H9 (cell line): ENCODE measurements around the gene CNN3. TPM values are rescaled to one million over a fixed set of nuclear protein-coding genes. Genes with fewer than 3 reads are reported as not detected.

Experiments used
- DNase-seq: peaks from one replicate; pipeline ENCODE4 v3.0.0-alpha.2; 2017
- H2AFZ ChIP-seq: one replicate; pipeline ENCODE4 v1.6.1; 2013; ENCODE audit warnings: mild to moderate bottlenecking, low read length, control low read depth, moderate library complexity
- H2AK5ac ChIP-seq: 2 replicates; pipeline ENCODE4 v1.6.1; 2013; ENCODE audit warnings: low read length, control low read depth, mixed read lengths; ENCODE audit not compliant: insufficient read length
- H2BK120ac ChIP-seq: one replicate; pipeline ENCODE4 v1.6.1; 2013; ENCODE audit warnings: low read depth, mild to moderate bottlenecking, low read length, control low read depth, inconsistent platforms; ENCODE audit not compliant: poor library complexity, severe bottlenecking
- H2BK12ac ChIP-seq: 2 replicates; pipeline ENCODE4 v1.6.1; 2013; ENCODE audit warnings: low read length, control low read depth, mixed read lengths, low read depth; ENCODE audit not compliant: insufficient read length
- H2BK15ac ChIP-seq: 2 replicates; pipeline ENCODE4 v1.6.1; 2013; ENCODE audit warnings: low read depth, low read length, control low read depth
- H2BK20ac ChIP-seq: one replicate; pipeline ENCODE4 v1.6.1; 2013; ENCODE audit warnings: low read depth, mild to moderate bottlenecking, low read length, control low read depth, inconsistent platforms; ENCODE audit not compliant: poor library complexity, severe bottlenecking
- H2BK5ac ChIP-seq: 2 replicates; pipeline ENCODE4 v1.6.1; 2013; ENCODE audit warnings: low read length, control low read depth, mixed read lengths; ENCODE audit not compliant: insufficient read length
- H3K14ac ChIP-seq: 2 replicates; pipeline ENCODE4 v1.6.1; 2013; ENCODE audit warnings: low read length, control low read depth; ENCODE audit not compliant: insufficient read depth
- H3K18ac ChIP-seq: 2 replicates; pipeline ENCODE4 v1.6.1; 2013; ENCODE audit warnings: low read depth, mild to moderate bottlenecking, mixed read lengths, low read length, control low read depth; ENCODE audit not compliant: insufficient read length
- H3K23ac ChIP-seq: 2 replicates; pipeline ENCODE4 v1.6.1; 2013; ENCODE audit warnings: low read length, control low read depth, mixed read lengths, low read depth; ENCODE audit not compliant: insufficient read length
- H3K23me2 ChIP-seq: 2 replicates; pipeline ENCODE4 v1.6.1; 2013; ENCODE audit warnings: low read depth, mild to moderate bottlenecking, mixed read lengths, low read length, control low read depth; ENCODE audit not compliant: insufficient read length, poor library complexity, severe bottlenecking
- H3K27ac ChIP-seq: 2 replicates; pipeline ENCODE4 v1.5.1; 2013; ENCODE audit warnings: low read length, control low read depth, mixed read lengths, low read depth; ENCODE audit not compliant: insufficient read length
- H3K27me3 ChIP-seq: 2 replicates; pipeline ENCODE4 v1.6.1; 2013; ENCODE audit warnings: low read length, control low read depth, inconsistent platforms; ENCODE audit not compliant: insufficient read depth
- H3K4ac ChIP-seq: 2 replicates; pipeline ENCODE4 v1.6.1; 2013; ENCODE audit warnings: low read depth, mild to moderate bottlenecking, control low read depth, inconsistent platforms, low read length, moderate library complexity
- H3K4me1 ChIP-seq: 2 replicates; pipeline ENCODE4 v1.6.1; 2013; ENCODE audit warnings: low read length, control low read depth, inconsistent platforms; ENCODE audit not compliant: insufficient read depth
- H3K4me2 ChIP-seq: 2 replicates; pipeline ENCODE4 v1.6.1; 2013; ENCODE audit warnings: low read length, control low read depth, mixed read lengths; ENCODE audit not compliant: insufficient read length, insufficient read depth
- H3K56ac ChIP-seq: 2 replicates; pipeline ENCODE4 v1.6.1; 2013; ENCODE audit warnings: low read depth, mild to moderate bottlenecking, mixed read lengths, low read length, control low read depth; ENCODE audit not compliant: insufficient read length
- H3K79me1 ChIP-seq: 2 replicates; pipeline ENCODE4 v1.6.1; 2013; ENCODE audit warnings: low read depth, mild to moderate bottlenecking, moderate library complexity, low read length, control low read depth, inconsistent platforms; ENCODE audit not compliant: insufficient read depth, poor library complexity, severe bottlenecking
- H3K79me2 ChIP-seq: 2 replicates; pipeline ENCODE4 v1.6.1; 2013; ENCODE audit warnings: low read length, control low read depth, inconsistent platforms; ENCODE audit not compliant: insufficient read depth
- H3K9ac ChIP-seq: 2 replicates; pipeline ENCODE4 v1.6.1; 2013; ENCODE audit warnings: low read length, control low read depth, mixed read lengths; ENCODE audit not compliant: insufficient read length; ENCODE audit errors: extremely low read depth
- H3K9me3 ChIP-seq: one replicate; pipeline ENCODE4 v1.6.1; 2013; ENCODE audit warnings: low read depth, low read length, inconsistent platforms; ENCODE audit not compliant: control insufficient read depth
- H3T11ph ChIP-seq: one replicate; pipeline ENCODE4 v1.6.1; 2013; ENCODE audit warnings: mild to moderate bottlenecking, low read length, control low read depth, inconsistent platforms
- H4K20me1 ChIP-seq: one replicate; pipeline ENCODE4 v1.6.1; 2013; ENCODE audit not compliant: control insufficient read depth, insufficient read length, insufficient read depth
- H4K5ac ChIP-seq: 2 replicates; pipeline ENCODE4 v1.6.1; 2013; ENCODE audit warnings: low read depth, mild to moderate bottlenecking, mixed read lengths, low read length, control low read depth; ENCODE audit not compliant: insufficient read length
- H4K8ac ChIP-seq: replicated peaks from 2 replicates; pipeline ENCODE4 v1.6.1; 2013; ENCODE audit warnings: low read length, control low read depth, mixed read lengths, low read depth; ENCODE audit not compliant: insufficient read length
- H4K91ac ChIP-seq: 2 replicates; pipeline ENCODE4 v1.6.1; 2013; ENCODE audit warnings: low read depth, mild to moderate bottlenecking, moderate library complexity, mixed read lengths, low read length, control low read depth; ENCODE audit not compliant: insufficient read length
- H3K27ac Mint-ChIP-seq, 3 experiments: 2 replicates in 2 of 3; 3 replicates in 1 of 3; pipeline ENCODE4 v1.8.0; 2020 to 2021; ENCODE audit warnings: mixed read lengths in 3 of 3, mild to moderate bottlenecking in 1 of 3, moderate library complexity in 1 of 3
- H3K27me3 Mint-ChIP-seq: 2 replicates; pipeline ENCODE4 v1.8.0; 2021; ENCODE audit warnings: low read depth, mild to moderate bottlenecking, moderate library complexity, mixed read lengths
- H3K36me3 Mint-ChIP-seq, 3 experiments: 2 replicates in 2 of 3; 3 replicates in 1 of 3; pipeline ENCODE4 v1.8.0; 2020 to 2021; ENCODE audit warnings: low read depth in 3 of 3, mixed read lengths in 3 of 3; ENCODE audit not compliant: insufficient read depth in 1 of 3
- H3K4me1 Mint-ChIP-seq, 2 experiments: 2 replicates each; pipeline ENCODE4 v1.8.0; 2020; ENCODE audit warnings: mixed read lengths in 2 of 2
- H3K4me3 Mint-ChIP-seq, 2 experiments: 2 replicates in 1 of 2; 3 replicates in 1 of 2; pipeline ENCODE4 v1.8.0; 2020 to 2021; ENCODE audit warnings: mild to moderate bottlenecking in 2 of 2, mixed read lengths in 2 of 2, moderate library complexity in 1 of 2
- H3K9me3 Mint-ChIP-seq, 2 experiments: 2 replicates in 1 of 2; 3 replicates in 1 of 2; pipeline ENCODE4 v1.8.0; 2020; ENCODE audit warnings: mild to moderate bottlenecking in 2 of 2, mixed read lengths in 2 of 2, moderate library complexity in 1 of 2
- WGBS: extraction: QIAGEN DNeasy Blood & Tissue Kit; methylation state at CpG from one replicate; pipeline ENCODE4 v1.1.7; 2013; ENCODE audit warnings: missing lambda C conversion rate, low lambda C conversion rate, mixed read lengths; ENCODE audit not compliant: insufficient read length; ENCODE audit errors: extremely low coverage; 5-methylcytosine and 5-hydroxymethylcytosine counted together
- total RNA-seq: library from RNA; stranded (reverse); gene quantifications from 2 replicates; pipeline ENCODE4 v1.2.1, GENCODE V29; 2021
- TF ChIP-seq, protein P1 (sequence below): fragments of 200-600 bp; sonication (generic); conservative IDR thresholded peaks from 3 replicates; pipeline ENCODE4 v1.8.0; 2021; ENCODE audit warnings: antibody characterized with exemption, mild to moderate bottlenecking

CNN3 gene
- total RNA-seq, 1 experiment from 2014 or later, result 279 TPM

DNA sequence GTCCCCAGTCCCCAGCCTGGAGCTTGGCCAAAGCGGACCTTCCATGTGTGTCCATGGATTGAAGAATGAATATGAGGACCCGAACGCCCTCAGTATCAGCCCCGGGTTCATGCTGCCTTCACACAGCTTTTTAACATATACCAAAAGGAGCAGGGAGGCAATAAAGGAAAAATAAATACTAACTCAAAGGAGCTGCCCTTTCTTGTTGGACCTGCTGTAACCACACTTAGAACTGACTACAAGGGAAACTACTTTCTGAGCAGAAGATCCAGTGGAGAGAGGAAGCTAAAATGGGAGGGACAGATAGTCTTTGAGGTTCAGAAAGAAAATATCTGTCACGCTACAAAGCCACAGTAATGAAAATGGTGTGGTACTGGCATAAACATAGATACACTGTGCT, 48.6 kb downstream of the CNN3 start:
- WGBS, result no CpG with 5 or more reads among the region's 5 CpGs
- Histone ChIP-seq H2BK120ac (no peak overlapping the region), H3K79me1 (no peaks in the 10 kb centered on the region), H2BK20ac (no peak overlapping the region), H2BK12ac (no peak overlapping the region), H4K5ac (no peak overlapping the region), H3K9me3 (no peaks in the 10 kb centered on the region), H4K91ac (no peak overlapping the region), H3K4ac (no peak overlapping the region), H3K4me2 (no peak overlapping the region), H3K27me3 (no peaks in the 10 kb centered on the region), H2AK5ac (no peak overlapping the region), H3K79me2 (no peaks in the 10 kb centered on the region), H2AFZ (no peak overlapping the region), H4K20me1 (no peaks in the 10 kb centered on the region), H3K56ac (no peak overlapping the region), H3K9ac (no peak overlapping the region), H3K23ac (no peak overlapping the region), H2BK15ac (no peak overlapping the region), H3K27ac (no peak overlapping the region), H2BK5ac (no peak overlapping the region), H3K23me2 (no peaks in the 10 kb centered on the region), H3K4me1 (no peaks in the 10 kb centered on the region), H3K14ac (no peak overlapping the region), H3T11ph (no peak overlapping the region), H3K18ac (no peak overlapping the region), H4K8ac (no peak overlapping the region)
- Mint-ChIP-seq H3K4me3 (no peak overlapping the region), H3K36me3 (peaks cover 2 to 7% (median 5%) of the 10 kb centered on the region in 3 experiments; a peak in 2 of 7 replicates), H3K4me1 (peaks cover 12 to 14% of the 10 kb centered on the region in 2 experiments), H3K9me3 (peaks cover 0 to 3% of the 10 kb centered on the region in 2 experiments; a peak in 1 of 5 replicates), H3K27ac (no peak overlapping the region; a peak in 1 of 7 replicates), H3K27me3 (peaks cover 4% of the 10 kb centered on the region)
- DNase-seq, result no peak
- TF ChIP-seq, protein P1, sequence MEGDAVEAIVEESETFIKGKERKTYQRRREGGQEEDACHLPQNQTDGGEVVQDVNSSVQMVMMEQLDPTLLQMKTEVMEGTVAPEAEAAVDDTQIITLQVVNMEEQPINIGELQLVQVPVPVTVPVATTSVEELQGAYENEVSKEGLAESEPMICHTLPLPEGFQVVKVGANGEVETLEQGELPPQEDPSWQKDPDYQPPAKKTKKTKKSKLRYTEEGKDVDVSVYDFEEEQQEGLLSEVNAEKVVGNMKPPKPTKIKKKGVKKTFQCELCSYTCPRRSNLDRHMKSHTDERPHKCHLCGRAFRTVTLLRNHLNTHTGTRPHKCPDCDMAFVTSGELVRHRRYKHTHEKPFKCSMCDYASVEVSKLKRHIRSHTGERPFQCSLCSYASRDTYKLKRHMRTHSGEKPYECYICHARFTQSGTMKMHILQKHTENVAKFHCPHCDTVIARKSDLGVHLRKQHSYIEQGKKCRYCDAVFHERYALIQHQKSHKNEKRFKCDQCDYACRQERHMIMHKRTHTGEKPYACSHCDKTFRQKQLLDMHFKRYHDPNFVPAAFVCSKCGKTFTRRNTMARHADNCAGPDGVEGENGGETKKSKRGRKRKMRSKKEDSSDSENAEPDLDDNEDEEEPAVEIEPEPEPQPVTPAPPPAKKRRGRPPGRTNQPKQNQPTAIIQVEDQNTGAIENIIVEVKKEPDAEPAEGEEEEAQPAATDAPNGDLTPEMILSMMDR, result no peak
